GM19324 (cell line): ENCODE data around the gene H2AZ2.
A peak's percentile ranks its signal among the peaks of the same experiment; 100 is the strongest.

Experiments
- ATAC-seq: cut with Tn5 transposase; IDR thresholded peaks from one replicate; pipeline ENCODE4 v1.9.1; 2021; ENCODE audit warnings: mild to moderate bottlenecking, moderate library complexity; ENCODE audit not compliant: unreplicated experiment, low FRiP score

Gene H2AZ2

DNA sequence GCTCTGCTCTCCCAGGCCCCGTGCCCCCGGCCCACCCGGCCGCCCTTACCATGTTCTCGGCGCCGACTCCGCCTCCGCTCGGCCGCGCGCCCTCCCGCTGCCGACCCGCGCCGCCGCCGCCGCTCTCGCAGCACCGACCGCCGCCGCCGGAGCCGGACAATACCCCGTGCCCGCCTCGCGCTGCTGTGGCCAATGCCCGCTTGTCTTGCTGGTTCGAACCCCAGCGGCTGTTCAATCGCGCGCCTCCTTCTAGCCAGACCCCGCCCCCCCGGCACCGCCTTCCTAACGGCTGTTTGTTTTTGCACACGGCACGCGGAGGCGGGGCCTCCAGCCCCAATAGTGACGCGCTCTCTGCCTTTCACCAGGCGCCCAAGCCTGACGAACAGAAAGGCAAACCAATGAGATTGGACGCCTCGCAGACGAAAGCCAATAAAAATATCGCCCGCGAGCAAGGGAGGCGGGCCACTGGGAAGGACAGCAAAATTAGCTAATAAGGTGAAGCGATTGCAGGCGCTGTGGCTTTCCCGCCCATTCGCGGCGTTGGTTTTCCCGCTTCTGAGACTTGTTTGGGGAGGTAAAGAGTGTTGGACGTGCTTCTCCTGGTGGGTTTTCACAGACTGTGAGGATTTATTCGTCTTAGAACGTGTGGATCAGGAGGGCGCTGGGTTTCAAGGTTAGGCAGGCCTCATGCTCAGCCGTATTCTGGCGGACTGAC, at the start of gene H2AZ2:
Gene H2AZ2 (minus strand): TSS at position 168 of the 715 bp plus-strand sequence. CDS start 116 bp downstream, at position 52.
- peak; percentile 86 for ATAC-seq

DNA sequence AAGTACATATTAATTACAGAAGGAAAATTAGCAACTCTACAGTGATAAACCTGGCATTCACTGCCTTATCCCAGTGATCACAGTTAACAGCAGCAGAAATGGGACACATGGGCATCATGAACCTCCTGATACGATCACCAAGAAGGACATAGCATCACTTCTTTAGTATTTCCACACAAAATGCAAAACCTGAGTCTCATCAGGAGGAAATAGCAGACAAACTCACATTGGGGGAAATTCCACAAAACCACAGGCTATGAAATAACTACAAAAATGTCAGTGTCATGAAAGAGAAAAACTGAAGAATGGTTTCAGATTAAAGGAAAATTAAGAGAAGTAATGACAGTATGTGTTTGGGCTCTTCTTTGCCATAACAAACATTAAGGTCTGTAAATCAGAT, 49.4 kb upstream of the H2AZ2 start:
- ATAC-seq = no peak

DNA sequence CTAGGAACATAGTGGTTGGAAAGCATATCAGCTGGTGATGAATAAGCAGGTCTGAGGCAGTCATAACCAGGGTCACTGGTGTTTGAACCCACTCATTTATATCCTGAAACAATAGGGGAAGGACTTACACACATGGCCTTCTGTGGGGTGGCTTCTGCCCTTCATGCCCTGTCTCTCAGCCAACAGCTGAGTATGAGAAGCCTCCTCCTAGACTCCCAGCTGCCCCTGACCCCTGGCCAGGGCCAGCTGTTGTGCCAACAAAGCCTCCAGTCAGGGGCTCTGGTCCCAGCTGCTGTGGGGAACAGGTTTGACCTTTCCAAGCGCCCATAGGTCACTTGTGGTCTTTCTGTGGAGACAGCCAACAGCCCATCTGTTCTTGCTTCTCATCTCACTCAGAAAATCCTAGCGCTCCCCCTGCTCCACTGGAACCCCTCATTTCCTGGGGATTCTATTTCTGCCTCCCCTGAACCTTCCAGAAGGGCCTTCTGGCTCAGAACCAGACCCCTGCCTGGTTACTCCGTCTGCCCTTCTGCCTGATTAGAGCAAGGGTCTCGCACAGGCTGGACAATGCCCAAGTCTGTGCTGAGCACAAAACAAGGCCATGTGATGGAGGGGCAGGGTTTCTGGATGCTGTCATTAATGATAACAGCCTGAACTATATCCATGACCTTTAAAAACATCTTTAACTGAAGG, 47.1 kb upstream of the H2AZ2 start:
- ATAC-seq = no peak

DNA sequence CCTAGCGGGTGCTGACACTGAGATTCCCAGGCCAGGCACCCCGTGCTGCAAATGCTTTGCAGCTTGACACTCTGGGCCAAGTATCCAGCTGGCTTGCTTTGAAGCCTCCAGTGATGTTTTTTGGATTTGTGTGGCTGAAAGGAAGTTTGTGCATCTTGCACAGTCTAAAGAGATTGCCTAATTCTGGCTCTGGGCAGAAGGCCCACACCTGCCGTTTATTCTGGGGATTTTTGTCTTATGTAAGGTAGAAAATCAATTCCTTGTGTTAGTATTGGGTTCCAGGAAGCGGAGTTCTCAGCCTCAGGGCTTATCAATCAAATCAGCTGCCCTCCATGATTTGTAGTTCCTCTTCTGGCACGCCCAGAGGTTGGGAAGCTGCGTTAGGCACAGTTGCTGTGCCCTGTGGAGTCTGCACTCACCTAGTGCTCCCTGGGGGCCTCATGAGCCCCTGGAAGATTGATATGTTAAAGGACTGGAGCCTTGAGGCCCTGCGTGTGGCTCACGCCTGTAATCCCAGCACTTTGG, 45.9 kb upstream of the H2AZ2 start:
- ATAC-seq = no peak

DNA sequence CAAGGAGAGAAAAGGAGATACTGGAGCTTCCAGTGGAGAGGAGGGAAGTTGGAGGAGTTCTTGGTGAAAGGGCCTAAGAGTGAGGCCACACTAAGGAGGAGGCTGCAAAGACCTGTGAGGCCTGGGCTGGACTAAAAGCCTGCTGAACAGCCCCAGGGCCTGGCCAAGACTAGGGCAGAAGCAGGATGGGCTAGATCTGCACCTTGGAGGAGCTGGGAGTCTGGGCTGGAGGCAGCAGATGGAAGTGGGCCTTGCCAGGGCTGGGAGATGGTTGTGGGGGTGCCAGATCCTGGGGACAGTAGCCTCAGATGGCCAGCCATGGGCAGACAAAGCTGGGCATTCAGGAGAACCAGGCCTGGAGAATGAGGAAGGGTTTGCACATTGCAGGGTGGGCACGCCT, 43.9 kb upstream of the H2AZ2 start:
- no peak for ATAC-seq

DNA sequence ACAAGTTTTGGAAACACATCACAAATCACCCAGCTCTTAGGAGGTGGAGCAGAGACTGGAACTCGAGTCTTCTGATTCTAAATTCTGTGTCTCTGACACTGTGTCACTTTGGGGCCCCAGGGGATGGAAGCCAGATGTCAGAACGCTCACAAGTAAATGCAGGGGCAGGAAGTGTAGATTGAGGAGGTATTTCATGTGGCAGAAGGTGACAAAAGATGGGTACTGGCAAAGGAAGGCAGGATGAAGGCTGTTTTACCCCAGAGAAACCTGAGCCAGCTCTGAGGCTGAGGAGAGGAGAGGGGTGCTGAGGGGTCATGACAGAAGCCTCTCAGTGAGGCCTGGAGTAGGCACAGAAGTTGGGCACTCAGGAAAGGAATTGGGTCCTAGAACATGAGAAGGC, 43.5 kb upstream of the H2AZ2 start:
- ATAC-seq = no peak

DNA sequence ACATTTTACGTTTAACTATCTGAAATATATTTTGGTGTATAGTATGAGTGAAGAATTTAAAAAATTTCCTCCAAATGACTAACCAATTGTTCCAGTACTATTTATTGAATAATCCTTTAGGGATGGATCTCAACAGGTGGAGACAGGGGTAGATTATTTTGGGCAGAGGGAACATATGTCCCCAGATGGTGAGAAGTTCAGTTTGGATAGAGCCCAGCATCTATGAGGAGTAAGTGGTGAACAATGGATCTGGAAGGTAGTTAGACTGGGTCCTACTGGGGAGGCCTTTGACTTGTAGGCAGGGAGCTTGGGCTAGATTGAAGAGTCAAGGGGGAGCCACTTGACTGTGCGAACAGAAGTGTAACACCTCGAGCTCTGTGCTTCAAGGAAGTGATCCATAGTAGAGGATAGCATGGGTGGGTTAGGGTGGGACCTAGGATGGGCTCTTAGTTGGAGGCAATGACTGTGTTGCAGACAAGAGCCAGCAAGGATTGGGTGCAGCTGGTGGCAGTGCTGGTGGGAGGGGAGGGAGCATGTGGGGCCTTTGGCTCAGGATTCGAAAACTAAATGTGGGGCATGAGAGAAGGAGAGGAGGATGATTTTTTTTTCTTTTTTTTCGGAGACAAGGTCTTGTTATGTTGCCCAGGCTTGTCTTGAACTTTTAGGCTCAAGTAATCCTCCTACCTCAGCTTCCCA, 41.3 kb upstream of the H2AZ2 start:
- no peak for ATAC-seq

DNA sequence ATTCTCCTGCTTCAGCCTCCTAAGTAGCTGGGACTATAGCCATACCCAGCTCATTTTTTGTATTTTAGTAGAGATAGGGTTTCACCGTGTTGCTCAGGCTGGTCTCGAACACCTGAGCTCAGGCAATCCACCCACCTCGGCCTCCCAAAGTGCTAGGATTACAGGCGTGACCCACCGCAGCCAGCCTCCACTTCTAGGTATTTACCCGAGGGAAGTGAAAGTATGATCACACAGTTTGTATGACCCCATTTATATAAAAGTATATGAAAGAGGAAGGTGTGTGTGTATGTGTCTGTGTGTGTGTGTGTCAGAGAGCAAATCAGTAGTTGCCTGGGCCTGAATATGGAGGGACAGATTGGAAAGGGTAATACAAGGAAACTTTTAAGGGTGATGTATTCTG, 39.4 kb upstream of the H2AZ2 start:
- no peak for ATAC-seq

DNA sequence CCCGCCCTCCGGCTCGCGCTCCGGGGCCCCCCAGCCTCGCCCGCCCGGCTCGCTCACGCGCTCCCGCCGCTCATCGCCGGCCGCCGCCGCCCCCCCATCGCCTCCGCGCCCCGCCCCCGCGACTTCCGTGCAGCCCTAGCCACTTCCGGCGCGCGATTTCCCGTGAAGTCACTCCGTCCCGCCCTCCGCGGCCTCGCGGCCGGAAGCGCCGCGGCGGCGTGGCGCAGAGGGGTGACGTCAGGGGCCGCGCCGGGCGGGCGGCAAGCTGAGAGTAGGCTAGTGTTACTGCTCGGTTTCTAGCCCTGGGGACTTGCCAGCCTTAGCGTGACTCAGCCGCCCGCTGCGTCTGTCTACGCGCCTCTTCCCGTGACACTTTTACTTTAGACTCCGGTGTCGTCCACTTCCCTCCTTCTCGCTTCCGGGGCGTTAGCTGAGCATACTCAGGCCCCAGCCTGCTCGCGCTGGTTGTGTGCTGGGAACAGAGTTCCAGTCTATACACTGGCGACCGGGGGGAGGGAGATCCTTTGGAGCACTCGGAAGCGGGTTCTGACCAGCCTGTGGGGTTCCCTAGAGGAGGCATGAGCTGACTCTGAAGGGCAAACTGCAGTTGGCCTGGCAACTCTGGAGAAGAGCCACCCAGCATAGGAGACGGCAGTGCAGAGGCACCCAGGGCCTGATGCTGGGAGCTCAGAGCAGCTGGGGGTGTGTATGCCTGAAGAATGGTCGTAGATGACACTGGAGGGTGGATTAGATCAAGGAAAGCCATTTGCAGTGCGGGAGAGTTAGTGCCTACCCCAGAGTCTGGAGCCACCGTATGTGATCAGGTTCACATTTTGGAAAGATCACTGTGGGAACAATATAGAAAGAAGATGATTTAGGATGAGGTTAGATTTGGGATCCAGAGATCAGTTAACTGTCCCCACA, 37.8 kb upstream of the H2AZ2 start, which contains the start of gene PURB:
Gene PURB (minus strand): TSS at position 137 of the 924 bp plus-strand sequence. CDS start 182 bp downstream, outside the sequence.
- peak; percentile 90 for ATAC-seq

DNA sequence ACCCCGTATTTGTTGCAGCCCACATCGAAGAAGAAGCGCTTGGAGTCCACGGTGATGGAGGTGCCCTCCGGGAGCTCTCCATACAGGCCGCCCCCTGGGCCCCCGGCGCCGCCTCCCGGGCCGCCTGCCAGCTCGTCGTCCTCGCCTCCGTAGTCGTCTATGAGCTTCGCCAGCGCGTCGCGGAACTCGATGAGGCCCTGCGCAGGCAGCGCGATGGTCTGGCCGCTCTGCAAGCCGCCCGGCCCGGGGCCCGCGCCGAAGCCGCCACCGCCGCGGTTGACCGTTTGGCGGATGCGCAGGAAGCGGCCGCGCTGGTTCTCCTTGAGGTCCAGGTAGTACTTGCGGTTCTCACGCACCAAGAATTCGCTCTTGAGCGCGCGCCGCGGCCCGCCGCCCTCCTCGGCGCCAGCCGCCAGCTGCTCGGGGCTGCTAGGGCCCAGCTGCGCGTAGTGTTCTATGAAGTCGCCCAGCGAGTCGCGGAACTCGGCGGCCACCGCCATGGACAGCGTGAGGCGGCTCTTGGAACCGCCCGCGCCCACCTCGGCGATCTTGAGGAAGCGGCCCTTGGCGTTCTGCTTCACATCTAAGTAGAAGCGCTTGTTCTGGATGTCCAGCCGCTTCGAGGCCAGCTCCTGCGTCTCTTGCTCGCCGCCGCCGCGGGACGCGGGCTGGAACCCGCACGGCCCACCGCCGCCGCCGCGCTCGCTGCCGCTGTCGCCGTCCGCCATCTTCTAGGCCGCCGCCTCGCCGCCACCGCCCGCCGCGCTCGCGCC, 36.9 kb upstream of the H2AZ2 start:
- peak; percentile 34 for ATAC-seq

DNA sequence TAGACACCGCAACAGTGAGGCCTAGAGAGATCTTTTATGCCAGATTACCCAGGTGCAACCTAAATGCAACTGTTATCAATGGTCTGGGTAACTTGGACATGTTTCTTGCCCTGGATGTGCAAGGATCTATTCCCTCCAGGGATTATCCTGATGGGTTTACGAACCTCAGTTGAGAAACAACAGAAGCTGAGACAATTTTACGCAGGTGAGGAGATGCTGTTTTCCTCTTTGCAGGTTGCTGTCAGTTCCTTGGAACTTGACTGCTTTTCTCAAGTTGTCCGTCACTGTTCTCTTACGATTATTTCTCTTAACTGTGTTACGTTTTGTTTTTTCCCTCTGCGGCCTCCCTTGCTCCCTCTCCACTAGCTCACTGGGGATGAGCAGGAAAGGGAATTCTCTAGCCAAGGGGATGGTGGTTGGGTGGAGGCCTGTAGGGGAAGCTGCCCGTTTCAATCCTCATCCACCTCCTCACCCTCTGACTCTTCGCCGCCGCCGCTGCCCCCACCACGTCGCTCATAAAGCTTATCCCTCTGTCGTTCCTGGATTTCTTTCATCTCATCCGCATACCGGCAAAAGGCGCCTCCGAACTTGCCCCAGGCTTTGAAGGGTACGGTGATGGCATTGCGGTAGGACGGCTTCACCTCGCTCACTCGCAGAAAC, 36.2 kb upstream of the H2AZ2 start:
- no peak for ATAC-seq

DNA sequence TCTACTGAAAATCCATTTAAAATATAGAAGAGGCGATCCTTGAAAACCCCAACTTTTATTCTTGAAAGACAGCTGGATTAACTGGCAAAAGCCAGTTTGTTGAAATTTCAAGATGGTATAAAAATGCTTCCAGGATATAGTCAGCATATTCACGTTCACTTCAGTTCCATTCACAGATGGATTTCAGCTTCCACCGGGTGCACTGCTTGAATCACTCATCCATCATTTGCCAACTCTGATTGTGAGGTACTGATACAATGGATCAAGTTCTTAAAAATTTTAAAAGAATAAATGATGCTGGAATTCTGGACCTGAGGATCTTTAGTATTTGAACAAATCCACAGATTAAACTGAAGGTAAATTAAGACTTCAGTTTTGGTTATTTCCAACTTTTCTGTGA, 35.0 kb upstream of the H2AZ2 start:
- no peak for ATAC-seq

DNA sequence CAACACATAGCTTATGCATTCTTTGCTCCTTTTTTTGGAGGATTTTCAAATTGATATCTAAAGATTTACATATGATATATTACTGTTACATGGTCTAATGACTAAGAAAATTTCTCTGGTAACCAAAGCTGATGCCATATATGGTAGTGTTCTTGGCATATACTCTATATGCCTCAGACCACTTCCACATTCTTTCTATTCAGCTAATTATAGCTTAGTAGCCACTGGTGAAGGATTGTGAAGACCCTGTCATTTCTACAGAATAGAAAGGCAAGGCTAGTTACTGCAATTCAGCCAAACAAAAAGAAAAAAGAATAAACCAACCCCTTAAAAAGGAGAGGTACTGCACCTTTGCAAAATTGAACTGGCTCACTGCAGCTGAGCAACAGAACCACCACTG, 33.7 kb upstream of the H2AZ2 start:
- ATAC-seq = no peak

DNA sequence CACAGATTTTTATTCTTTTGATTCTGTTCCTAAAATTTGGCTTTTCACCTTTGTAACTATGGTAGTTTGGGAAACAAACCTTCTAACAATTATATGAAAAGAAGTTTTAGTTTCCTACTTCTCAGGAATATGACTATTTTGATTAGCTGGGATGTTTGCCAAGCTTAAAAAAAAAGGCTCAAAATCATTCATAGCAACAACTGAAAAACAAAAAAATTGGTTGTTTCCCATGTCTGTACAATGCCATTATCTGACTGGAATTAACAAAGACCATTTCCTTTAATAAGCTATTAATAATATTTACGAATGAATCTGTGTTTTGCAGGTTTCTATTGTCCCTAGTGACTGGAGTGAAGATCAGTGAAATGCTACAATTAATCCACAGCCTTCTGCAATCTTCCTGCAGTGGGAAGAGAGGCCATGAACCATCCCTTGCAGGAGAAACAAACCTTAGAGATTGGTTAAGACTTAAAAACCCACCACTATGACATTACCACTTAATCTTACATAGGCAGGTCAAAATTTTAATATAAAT, 33.2 kb upstream of the H2AZ2 start:
- ATAC-seq = no peak

DNA sequence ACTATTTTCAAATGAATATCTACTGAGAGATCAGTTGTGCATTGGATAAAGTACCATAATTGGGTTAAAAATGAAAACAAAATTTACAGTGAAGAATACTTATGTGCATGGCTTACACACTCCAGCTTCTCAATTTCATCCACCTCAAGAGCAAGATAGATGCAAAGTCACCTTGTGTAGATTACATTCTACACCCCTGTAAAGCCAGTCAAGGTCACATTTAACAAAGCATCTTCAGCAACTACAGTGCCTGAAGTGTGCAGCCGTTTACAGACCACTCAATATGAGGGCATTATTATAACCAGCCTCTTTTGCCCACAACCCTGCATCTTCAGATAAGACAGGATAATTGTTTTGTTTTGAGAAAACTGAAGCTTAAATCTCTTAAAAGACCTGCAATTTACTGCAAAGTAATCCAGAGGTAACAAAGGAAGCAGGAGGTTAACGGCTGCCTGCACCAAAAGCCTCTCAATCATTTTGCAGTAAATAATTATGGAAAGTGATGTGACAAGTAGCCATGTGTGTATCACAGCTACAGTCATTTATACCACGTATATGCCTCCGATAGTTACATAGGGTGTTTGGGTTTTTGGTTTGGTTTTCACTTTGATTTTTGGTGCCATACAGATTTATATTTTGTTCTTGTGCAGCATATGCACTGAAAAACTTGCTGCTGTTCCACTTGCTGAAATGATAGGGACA, 32.6 kb upstream of the H2AZ2 start:
- no peak for ATAC-seq

DNA sequence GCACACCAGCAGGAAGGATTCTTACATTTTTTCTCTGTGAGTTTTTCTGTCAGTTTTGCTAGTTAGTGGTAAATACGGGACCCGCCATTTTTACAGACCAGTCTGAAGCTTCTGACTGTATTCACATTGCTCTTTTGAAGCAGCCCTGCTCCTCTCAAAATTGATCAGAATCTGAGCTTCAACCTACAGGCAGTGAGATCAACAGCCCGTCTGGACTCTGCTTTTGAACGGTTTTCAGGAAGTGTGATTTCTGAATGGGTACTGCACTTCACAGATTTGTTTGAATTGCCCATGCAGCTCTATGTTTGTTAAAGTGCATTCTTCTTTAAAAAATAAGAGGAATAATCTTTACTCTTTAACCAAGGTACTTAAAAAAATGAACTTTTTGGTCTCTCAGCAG, 28.5 kb upstream of the H2AZ2 start:
- ATAC-seq = no peak

DNA sequence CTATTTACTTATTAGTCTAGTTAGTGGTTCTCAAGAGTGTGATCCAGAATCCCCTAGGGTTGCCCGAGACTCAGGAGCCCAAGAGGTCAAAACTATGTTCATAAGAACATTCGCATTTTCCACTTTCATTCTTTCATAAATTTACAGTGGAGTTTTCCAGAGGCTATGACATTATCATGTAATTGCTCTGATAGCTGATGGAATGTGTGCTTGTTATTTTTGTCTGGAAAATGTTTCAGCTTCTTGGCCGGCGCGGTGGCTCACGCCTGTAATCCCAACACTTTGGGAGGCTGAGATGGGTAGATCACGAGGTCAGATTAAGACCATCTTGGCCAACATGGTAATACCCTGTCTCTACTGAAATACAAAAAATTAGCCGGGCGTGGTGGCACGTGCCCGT, 27.4 kb upstream of the H2AZ2 start:
- no peak for ATAC-seq

DNA sequence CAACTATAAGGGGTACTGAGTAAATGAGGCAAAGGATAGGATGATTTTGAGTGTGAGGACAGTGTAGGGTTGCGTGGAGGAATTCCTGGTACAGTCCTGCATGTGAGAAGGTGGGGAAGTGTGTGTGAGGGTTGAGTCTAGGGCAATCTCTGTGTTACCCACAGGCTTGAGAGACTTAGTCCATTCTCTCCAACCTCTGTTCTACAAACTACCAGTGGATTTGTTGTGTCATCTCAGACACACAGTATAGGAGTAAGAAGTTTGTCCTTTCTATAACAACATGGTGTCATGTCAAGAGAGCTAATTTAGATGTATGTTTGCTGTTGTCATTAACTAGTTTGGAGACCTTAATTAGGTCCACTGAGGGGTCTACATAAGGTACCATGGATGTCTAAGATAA, 24.9 kb upstream of the H2AZ2 start:
- no peak for ATAC-seq
